ENCODE data around the gene USP53.
"Not testable (repeated sequence)": the region's sequence is repeated elsewhere in the genome, so short reads cannot be mapped to it uniquely, and the experiment has no call there.

Gene USP53

DNA sequence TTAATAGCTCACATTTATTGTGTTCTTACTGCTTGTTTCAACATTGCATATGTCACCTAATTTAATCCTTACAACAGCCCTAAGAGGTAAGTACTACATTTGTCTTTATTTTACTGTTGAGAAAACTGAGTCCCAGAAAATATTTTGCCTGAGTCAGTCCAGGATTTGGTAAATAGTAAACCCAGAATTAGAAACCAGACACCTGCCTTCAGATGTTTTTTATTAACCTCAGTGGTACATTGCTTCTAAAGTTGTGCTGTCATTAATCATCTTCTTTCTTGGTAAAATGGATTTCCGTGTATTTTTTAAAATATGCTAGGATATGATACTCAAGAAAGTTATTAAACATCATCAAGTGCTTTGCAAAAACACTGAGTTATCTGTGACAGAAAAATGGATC lies 31.4 kb downstream of the USP53 start:
- no peaks in the 10 kb centered on the region for H3K4me1 Mint-ChIP-seq

DNA sequence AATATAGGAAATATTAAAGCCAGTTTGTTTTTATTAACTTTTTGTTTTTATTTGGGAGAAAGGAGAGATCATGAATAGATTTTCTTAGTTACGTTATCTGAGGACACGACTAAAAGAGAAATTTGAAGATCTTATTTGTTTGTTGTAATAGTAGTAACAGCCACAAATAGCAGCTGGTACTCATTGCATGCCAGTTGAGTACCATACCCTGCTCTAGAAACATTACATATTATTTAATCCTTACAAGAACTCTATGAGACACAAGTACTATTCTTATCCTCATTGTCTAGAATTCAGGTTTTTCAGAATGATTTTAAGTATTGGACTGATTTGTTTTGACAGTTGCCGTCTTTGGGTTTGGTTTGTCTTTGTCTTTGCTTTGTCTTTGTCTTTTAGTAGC lies 31.8 kb downstream of the USP53 start:
- no peak overlapping the region for H3K4me3 Mint-ChIP-seq
- H3K36me3 Mint-ChIP-seq (ENCODE audit: low read depth) = peaks cover 21% of the 10 kb centered on the region
- H3K9me3 Mint-ChIP-seq = no peaks in the 10 kb centered on the region
- H3K4me1 Mint-ChIP-seq = no peaks in the 10 kb centered on the region
- peaks cover 2% of the 10 kb centered on the region for H3K27me3 Mint-ChIP-seq (ENCODE audit: low read depth, poor library complexity)
- DNase-seq = no peak
- H3K27ac Mint-ChIP-seq = no peak overlapping the region
- TF ChIP-seq, protein P1, sequence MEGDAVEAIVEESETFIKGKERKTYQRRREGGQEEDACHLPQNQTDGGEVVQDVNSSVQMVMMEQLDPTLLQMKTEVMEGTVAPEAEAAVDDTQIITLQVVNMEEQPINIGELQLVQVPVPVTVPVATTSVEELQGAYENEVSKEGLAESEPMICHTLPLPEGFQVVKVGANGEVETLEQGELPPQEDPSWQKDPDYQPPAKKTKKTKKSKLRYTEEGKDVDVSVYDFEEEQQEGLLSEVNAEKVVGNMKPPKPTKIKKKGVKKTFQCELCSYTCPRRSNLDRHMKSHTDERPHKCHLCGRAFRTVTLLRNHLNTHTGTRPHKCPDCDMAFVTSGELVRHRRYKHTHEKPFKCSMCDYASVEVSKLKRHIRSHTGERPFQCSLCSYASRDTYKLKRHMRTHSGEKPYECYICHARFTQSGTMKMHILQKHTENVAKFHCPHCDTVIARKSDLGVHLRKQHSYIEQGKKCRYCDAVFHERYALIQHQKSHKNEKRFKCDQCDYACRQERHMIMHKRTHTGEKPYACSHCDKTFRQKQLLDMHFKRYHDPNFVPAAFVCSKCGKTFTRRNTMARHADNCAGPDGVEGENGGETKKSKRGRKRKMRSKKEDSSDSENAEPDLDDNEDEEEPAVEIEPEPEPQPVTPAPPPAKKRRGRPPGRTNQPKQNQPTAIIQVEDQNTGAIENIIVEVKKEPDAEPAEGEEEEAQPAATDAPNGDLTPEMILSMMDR (IDR thresholded peaks at IDR 0.05) = no peak

More for the DNA sequence above, 31.4 kb downstream of the USP53 start:
- Mint-ChIP-seq H3K27ac (no peak overlapping the region), H3K36me3 (ENCODE audit: low read depth) (peaks cover 21% of the 10 kb centered on the region), H3K27me3 (ENCODE audit: low read depth, poor library complexity) (peaks cover 2% of the 10 kb centered on the region), H3K4me3 (no peak overlapping the region), H3K9me3 (no peaks in the 10 kb centered on the region)
- DNase-seq = no peak
- TF ChIP-seq, protein P1 (IDR thresholded peaks at IDR 0.05) = no peak

DNA sequence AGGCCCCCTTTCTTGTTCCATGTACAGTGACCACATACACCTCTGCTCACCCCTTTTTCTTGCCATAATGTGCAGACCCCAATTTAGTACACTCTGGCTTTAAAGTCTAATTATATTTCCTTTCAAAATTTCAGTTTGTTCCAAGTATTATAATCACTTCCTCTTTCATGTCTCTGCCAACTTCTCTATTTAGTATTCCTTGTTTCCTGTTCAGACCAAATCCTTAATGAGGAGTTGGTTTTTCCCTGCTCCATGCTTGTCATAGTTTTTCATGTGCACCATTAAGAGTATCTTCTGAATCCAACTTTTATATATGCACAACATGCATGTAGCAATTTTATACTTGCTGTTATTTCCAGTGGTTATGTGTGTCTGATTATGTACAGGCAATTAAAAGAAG lies 32.3 kb downstream of the USP53 start:
- Mint-ChIP-seq H3K4me3 (no peak overlapping the region), H3K4me1 (no peaks in the 10 kb centered on the region), H3K27ac (no peak overlapping the region), H3K9me3 (no peaks in the 10 kb centered on the region), H3K27me3 (ENCODE audit: low read depth, poor library complexity) (peaks cover 2% of the 10 kb centered on the region), H3K36me3 (ENCODE audit: low read depth) (peaks cover 26% of the 10 kb centered on the region)
- TF ChIP-seq, protein P1 (IDR thresholded peaks at IDR 0.05) = no peak
- DNase-seq = no peak

DNA sequence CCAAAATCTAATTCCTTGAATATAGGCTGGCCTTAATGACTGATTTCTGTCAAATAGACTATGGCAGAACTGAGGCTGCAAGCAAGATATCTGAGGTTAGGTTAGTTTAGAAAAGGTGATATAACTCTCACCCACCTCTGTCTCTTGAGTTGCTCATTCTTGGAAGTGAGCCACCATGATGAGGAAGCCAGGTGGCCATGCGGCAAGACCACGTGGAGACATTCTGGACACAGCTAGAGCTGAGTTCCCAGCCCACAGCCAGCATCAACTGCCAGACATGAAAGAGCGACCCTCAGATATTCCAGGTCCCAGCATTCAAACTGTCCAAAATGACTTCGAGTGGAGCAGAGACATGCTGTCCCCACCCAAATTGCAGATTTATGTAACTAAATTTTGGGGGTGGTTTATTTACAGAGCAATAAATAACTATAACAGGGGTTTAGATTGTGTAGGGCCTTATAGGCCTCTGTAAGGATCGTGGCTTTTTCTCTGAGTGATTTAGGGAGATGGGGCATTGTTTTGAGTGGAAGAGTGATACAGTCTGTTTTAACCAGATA lies 33.7 kb downstream of the USP53 start:
- H3K27ac Mint-ChIP-seq = no peak overlapping the region
- TF ChIP-seq, protein P1 (IDR thresholded peaks at IDR 0.05) = no peak
- H3K27me3 Mint-ChIP-seq (ENCODE audit: low read depth, poor library complexity) = peaks cover 2% of the 10 kb centered on the region
- no peak overlapping the region for H3K4me3 Mint-ChIP-seq
- peaks cover 40% of the 10 kb centered on the region for H3K36me3 Mint-ChIP-seq (ENCODE audit: low read depth)
- peaks cover under 1% of the 10 kb centered on the region for H3K9me3 Mint-ChIP-seq
- no peak for DNase-seq
- no peaks in the 10 kb centered on the region for H3K4me1 Mint-ChIP-seq

DNA sequence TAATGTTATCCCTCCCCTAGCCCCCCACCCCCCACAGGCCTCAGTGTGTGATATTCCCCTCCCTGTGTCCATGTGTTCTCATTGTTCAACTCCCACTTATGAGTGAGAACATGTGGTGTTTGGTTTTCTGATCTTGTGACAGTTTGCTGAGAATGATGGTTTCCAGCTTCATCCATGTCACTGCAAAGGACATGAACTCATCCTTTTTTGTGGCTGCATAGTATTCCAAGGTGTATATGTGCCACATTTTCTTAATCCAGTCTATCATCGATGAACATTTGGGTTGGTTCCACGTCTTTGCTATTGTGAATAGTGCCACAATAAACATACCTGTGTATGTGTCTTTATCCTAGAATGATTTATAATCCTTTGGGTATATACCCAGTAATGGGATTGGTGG lies 38.5 kb downstream of the USP53 start:
- H3K27me3 Mint-ChIP-seq (ENCODE audit: low read depth, poor library complexity); H3K27ac Mint-ChIP-seq: not testable (repeated sequence)
- H3K36me3 Mint-ChIP-seq (ENCODE audit: low read depth) = peaks cover 83% of the 10 kb centered on the region

DNA sequence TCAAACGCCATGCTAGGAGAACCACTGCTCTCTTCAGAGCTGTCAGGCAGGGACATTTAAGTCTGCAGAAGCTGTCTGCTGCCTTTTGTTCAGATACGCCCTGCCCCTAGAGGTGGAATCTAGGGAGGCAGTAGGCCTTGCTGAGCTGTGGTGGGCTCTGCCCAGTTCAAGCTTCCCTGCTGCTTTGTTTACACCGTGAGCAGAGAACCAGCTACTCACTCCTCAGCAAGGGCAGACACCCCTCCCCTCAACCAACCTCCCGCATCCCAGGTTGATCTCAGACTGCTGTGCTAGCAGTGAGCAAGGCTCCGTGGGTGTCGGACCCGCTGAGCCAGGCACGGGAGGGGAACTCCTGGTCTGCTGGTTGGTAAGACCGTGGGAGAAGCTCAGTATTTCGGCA lies 42.7 kb downstream of the USP53 start:
- H3K27me3 Mint-ChIP-seq (ENCODE audit: low read depth, poor library complexity); H3K4me3 Mint-ChIP-seq; H3K27ac Mint-ChIP-seq; H3K4me1 Mint-ChIP-seq: not testable (repeated sequence)
- peaks cover 29% of the 10 kb centered on the region for H3K9me3 Mint-ChIP-seq
- H3K36me3 Mint-ChIP-seq (ENCODE audit: low read depth) = peaks cover 84% of the 10 kb centered on the region
- peak; percentile 2 for DNase-seq
- TF ChIP-seq, protein P1 (IDR thresholded peaks at IDR 0.05) = peak; percentile 12

More for the DNA sequence above, 38.5 kb downstream of the USP53 start:
- DNase-seq, H3K4me3 Mint-ChIP-seq, H3K4me1 Mint-ChIP-seq: not testable (repeated sequence)
- peaks cover 29% of the 10 kb centered on the region for H3K9me3 Mint-ChIP-seq

All from nephron progenitor cell (in vitro differentiated cells).